ENCODE results near the gene KCNC4.

The KCNC4 gene

GRCh38 chr1:110189181-110189580, 20.9 kb upstream of the KCNC4 start:
- DNase-seq = no peak

DNA sequence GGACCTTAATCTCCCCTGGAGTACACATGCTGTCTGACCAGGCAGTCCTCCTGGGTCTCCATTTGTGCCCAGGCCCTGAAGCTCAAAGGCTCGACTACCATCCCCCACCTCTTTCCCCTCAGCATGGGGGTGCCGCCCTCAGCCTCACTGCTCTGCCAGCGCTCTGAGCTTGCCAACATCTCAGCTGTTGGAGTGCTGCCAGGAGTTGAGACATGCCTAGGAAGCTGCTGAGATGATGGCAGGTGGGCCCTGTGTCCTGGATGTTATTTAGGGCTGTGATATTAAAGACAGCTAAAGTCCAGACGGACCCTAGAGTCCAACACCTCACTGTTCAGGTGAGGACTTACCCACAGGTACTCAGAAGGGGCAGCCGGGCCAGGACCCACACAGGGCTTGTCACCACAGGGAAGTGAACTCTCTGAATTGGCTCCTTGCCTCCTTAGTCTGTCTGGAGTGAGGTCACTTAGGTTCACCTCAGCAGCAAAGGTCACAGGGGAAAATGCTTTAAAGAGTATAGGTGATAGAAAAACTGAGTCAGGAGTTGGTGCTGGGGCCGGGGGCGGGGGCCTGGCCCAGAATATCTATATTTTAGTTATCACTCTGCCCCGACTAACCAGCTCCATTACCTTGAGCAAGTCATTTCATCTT, 19.7 kb upstream of the KCNC4 start:
- DNase-seq = no peak

- no peak for DNase-seq
Observed at GRCh38 chr1:110192541-110192940, 17.6 kb upstream of the KCNC4 start.

DNA sequence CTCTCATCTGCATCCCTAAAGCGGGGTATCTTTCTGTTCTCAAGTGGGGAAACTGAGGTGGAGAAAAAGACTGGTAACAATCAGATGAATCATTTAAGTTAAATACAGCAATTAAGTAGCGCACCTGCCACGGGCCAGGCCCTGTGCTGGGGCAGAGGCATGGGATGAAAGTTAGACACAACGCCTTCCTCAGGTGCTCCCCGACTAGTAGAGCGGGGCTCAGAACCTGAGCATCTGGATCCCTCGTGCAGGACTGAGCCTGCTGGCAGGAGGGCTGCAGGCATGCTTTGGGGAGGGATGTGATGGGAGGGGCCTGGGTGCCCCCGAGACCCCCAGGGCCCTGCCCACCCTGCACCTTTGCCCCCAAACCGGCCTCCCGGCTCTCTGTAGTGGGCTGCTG, 14.9 kb upstream of the KCNC4 start:
- no peak for DNase-seq

- peak in 1 of 2 donors; percentile 58 for DNase-seq
Observed at GRCh38 chr1:110196917-110197765, 13.0 kb upstream of the KCNC4 start.

DNA sequence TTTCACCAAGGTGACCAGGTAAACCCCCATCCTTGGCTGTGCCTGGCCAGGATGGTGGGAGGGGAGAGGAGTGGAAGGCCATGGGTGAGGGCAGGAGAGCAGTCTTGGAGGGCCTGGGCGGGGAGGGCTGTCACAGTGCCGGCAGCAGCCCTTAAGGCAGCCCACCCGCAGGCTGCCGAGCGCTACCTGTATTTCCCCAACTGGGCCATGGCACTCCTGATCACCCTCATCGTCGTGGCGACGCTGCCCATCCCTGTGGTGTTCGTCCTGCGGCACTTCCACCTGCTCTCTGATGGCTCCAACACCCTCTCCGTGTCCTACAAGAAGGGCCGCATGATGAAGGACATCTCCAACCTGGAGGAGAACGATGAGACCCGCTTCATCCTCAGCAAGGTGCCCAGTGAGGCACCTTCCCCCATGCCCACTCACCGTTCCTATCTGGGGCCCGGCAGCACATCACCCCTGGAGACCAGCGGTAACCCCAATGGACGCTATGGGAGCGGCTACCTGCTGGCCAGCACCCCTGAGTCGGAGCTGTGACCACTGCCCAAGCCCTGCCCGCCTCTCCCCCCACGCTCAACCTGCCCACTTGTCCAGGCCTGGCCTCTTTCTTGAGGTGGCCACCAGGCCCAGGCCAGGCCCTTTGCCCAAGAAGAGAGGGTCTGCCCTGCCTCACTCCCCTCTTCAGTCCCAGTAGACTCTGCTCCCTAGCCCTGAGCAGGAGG, 12.0 kb upstream of the KCNC4 start:
- DNase-seq = no peak

DNA sequence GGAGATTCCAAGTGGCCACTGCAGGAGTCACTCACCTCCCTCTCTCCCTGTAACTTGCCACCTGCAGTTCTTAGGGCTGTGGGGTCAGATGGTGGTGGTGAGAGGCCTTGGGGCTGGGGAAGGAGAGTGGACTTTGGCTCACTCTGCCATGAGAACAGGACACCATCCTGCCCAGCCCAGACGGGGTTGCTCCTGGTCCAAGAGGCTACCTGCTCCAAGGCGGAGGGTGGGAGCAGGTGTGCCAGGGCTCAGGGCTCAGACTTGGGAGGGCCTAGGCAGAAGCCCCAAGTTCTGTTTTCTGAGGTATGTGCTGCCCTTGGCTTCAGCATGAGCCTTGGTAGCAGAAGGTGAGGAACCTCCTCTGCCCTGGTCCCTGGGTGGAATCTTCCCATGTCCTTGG, 11.4 kb upstream of the KCNC4 start:
- no peak for DNase-seq

DNA sequence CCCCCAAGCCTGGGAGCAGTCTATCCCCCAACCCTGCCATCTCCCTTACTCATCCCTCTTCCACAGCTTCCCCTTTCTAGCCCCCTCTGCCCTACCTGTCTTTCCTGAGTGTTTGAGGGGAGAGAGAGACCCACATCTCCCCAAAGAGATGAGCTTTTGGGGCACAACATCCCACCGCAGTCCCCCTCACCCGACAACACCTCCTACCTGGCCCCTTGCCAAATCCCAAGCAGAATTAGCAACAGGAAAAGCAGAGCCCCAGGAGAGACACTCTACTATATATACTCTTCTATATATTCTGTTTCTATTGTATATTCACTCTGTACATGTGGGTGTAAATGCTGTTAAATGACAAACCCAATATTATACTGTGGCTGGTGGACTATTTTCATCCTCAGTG, 9.9 kb upstream of the KCNC4 start:
- DNase-seq = no peak

GRCh38 chr1:110200666-110201065, 9.4 kb upstream of the KCNC4 start:
- DNase-seq = no peak

DNA sequence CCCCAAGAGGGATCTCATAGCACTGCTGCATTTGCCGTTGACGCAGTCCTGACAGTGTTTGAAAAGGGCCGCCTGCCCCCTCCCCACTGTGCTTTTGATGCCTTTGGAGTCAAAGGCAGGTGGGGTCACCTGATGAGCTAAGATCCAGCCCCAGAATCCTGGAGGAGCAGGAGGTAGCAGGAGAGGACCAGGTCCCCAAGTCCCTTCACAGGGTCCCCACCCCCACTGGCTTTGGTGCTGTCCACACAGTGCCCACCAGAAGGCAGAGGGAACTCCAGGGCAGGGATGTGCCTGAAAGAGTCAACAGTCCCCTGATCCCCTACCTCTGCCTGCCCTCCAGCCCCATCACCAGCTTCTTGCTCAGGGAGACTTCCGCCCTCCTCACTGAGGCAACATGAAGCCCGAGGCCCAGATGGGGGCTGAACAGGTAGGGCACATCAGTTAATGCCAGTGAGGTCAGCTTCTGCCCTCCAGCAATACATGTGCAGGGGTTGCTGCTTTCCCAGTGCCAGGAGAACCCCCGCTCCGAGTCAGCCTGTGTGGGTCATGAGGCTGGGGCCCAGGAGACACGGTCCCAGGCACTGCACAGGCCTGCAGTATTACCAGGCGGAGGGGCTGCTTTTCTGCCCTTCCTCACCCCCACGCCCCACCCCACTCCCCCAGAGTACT, 8.8 kb upstream of the KCNC4 start:
- DNase-seq = no peak

GRCh38 chr1:110203021-110203661, 7.0 kb upstream of the KCNC4 start:
- peak; percentile 26 to 59 for DNase-seq

- no peak for DNase-seq
Observed at GRCh38 chr1:110205156-110205555, 5.0 kb upstream of the KCNC4 start.

DNA sequence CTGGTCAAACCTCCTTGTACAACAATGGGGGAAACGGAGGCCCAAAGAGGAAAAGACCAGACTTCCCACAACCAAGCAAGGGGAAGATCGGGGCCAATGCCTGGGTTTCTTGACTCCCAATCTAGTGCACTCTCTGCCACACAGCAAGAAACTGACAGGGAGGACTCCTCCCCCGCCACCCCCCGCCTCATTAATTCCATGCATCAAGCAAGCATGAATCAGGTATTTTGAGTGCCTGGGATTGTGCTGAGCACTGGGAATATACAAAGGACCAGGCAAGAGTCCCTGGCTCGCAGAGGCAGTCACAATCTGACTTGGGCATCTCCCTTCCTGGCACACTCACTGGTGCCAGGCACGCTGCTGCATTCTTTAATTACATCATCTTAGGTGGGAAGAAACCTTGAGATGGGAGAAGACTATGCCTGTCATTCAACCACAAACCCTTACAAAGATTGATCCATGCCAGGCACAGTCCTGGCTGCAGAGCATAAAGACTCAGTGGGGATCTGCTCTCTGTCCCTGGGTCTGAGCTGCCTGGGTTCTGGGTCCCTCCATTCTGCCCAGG, 4.4 kb upstream of the KCNC4 start:
- no peak for DNase-seq

DNA sequence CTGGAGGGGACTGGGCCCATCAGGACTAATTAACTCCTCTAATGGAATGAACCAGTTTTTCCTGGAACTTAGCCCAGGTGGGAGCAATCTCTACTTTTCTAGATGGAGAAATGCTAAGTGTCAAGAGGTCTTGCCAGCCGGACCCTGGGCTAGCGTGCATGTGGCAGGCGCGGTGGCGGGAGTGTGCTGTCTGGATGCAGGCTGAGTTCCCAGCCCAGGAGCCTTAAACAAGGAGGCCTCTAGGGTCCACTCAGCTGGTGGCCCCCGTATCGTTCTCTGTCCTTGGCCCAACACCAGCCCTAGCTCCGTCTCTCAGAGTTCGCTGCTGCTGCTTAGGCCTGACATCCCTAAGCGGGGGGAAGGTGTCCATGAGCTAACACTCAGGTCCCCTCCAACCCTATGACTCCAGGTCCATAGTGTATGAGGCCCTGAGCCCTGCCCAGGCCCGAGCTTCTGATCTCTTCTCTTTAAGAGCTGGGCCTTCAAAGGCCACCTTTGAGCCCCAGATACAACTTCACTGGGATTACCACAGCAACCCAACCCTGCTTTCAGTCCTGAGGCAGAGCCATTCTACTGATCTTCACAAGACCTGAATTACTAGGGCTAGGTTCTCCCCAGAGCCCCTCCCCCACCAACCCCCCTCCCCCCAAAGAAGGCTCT, 3.7 kb upstream of the KCNC4 start:
- no peak for DNase-seq

- peak; percentile 36 to 37 for DNase-seq
Observed at GRCh38 chr1:110207831-110208230, 2.3 kb upstream of the KCNC4 start.

GRCh38 chr1:110208916-110209645, 1.0 kb upstream of the KCNC4 start:
- DNase-seq = no peak

DNA sequence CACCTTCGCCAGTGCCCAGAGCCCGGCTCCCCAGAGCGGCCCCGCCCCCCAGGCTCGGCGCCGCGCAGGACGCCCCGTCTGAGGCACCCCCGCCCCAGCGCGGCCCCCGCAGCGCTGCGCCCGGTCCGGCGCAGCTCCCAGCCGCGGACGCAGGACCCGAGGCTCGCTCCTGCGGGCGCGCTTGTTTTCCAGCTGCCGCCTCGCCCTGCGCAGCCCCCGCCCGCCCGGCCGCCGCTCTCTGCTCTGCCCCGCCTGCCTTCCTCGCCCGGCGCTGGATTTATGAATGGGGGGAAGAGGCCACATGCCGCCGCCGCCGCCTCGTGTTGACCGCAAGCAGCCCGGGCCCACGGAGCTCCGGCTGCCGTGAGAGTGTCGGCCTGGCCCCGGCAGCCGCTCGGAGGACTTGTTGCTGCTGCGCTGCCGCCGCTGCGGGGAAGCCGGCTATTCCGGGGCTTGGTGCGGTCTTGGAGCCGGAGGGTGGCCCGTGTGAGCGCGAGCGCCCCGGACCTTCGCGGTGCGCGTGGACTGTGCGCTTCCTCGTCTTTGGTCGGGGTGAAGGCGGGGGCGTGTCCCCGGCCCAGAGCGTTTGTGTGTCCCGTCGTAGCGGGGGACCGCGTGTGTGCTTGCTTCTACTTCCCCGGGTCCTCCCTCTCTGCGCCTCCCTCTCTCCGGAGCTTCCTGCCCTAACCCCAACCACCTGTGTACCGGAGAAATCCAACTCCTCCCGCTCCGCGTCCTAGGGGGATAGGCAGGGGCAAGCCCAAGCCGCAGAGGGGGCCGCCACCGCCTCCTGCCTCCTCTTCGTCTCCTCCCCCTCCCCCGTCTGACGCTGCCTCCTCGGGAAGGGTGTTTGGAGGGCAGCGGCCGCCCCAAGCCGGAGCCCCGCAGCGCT, 736 bp downstream of the KCNC4 start:
- peak; percentile 17 to 41 for DNase-seq

DNA sequence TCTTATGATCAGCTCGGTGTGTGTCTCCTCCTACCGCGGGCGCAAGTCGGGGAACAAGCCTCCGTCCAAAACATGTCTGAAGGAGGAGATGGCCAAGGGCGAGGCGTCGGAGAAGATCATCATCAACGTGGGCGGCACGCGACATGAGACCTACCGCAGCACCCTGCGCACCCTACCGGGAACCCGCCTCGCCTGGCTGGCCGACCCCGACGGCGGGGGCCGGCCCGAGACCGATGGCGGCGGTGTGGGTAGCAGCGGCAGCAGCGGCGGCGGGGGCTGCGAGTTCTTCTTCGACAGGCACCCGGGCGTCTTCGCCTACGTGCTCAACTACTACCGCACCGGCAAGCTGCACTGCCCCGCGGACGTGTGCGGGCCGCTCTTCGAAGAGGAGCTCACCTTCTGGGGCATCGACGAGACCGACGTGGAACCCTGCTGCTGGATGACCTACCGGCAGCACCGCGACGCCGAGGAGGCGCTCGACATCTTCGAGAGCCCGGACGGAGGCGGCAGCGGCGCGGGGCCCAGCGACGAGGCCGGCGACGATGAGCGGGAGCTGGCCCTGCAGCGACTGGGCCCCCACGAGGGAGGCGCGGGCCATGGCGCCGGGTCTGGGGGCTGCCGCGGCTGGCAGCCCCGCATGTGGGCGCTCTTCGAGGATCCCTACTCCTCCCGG, 1.5 kb downstream of the KCNC4 start:
- peak in 1 of 2 donors; percentile 41 for DNase-seq
